ENCODE results near the gene NASP.

DNA sequence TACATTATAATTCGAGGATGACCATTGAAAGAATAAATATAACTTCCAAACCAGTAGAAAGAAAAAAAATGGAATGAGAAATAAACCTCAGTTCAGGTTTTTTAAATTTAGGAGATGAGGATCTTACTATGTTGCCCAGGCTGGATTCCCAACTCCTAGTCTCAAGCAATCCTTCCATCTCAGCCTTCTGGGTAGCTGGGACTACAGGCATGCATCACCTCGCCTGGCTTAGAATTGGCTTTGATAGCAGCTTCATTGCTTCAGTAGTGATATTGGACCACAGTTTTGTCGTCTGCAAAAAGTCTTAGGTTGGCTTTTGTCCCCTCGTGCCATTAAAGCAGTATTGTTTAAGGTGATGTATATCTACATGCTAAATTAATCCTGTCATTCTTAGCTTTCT lies 2.9 kb downstream of the NASP start:
- TF ChIP-seq, protein P1, sequence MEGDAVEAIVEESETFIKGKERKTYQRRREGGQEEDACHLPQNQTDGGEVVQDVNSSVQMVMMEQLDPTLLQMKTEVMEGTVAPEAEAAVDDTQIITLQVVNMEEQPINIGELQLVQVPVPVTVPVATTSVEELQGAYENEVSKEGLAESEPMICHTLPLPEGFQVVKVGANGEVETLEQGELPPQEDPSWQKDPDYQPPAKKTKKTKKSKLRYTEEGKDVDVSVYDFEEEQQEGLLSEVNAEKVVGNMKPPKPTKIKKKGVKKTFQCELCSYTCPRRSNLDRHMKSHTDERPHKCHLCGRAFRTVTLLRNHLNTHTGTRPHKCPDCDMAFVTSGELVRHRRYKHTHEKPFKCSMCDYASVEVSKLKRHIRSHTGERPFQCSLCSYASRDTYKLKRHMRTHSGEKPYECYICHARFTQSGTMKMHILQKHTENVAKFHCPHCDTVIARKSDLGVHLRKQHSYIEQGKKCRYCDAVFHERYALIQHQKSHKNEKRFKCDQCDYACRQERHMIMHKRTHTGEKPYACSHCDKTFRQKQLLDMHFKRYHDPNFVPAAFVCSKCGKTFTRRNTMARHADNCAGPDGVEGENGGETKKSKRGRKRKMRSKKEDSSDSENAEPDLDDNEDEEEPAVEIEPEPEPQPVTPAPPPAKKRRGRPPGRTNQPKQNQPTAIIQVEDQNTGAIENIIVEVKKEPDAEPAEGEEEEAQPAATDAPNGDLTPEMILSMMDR (IDR thresholded peaks at IDR 0.05), result no peak
- TF ChIP-seq POLR2A (IDR thresholded peaks at IDR 0.05) (no peak), POLR2AphosphoS5 (IDR thresholded peaks at IDR 0.05) (no peak), EP300 (IDR thresholded peaks at IDR 0.05) (no peak)
